ENCODE data around the gene TXNDC15.

The TXNDC15 gene, protein sequence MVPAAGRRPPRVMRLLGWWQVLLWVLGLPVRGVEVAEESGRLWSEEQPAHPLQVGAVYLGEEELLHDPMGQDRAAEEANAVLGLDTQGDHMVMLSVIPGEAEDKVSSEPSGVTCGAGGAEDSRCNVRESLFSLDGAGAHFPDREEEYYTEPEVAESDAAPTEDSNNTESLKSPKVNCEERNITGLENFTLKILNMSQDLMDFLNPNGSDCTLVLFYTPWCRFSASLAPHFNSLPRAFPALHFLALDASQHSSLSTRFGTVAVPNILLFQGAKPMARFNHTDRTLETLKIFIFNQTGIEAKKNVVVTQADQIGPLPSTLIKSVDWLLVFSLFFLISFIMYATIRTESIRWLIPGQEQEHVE

DNA sequence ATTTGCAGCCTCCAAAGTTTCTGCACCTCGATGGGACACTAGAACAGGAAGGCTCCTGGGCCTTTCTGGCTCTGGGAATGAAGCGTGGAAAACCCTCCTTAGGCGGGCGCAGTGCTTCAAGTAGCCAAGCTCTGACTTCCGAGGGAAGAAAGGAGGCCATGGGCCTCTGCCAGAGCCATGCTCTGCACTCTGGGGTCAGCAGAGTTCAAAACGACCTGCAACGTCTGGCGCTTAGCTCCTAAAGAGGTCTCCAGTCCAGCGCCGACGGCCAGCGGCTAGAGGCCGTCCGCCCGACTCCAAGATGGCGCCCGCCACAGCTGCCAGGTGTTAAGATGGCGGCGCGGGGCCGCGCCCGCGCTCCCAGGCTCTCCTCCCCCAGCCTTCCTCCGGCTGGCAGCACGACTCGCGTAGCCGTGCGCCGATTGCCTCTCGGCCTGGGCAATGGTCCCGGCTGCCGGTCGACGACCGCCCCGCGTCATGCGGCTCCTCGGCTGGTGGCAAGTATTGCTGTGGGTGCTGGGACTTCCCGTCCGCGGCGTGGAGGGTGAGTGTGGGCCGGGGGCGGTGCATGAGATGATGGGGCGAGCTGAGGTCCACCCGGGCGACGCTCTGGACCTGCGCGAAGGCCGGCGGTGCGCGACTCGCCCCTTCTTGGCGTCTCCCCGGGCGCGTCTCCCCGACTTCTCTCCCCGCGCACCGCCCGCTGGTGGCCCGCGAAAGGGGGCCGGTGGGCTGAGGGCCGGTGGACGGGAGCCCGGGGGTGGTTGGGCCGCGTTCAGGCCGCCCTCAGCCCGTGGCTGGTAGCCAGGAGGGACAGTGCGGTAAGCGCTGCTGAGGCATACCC is at the start of gene TXNDC15:
TXNDC15 (plus strand) TSS at position 385 of the 844 bp plus-strand sequence; CDS start at position 442, 57 bp downstream.
- DNase-seq (ENCODE audit: extremely low spot score), result peak; percentile 87
- CTCF ChIA-PET, result interaction anchor here (0.5 to 1.1 kb wide), 2 partner anchors 15 to 31 kb away, joined by 4 to 7 read pairs; partner anchors contain the start of gene PCBD2
- POLR2A ChIA-PET, result interaction anchor here (0.7 to 2.6 kb wide), 19 partner anchors 9 to 606 kb away, joined by 3 to 28 read pairs (median 5); partner anchors contain the start of genes C5orf24, CAMLG and PCBD2
- TF ChIP-seq ELF4 (IDR thresholded peaks at IDR 0.05), result peak; percentile 50
- TF ChIP-seq BHLHE40 (IDR thresholded peaks at IDR 0.05; ENCODE audit: borderline replicate concordance), result no peak
- TF ChIP-seq LEF1 (IDR thresholded peaks at IDR 0.05; ENCODE audit: borderline replicate concordance), result no peak
- TF ChIP-seq, protein P1, sequence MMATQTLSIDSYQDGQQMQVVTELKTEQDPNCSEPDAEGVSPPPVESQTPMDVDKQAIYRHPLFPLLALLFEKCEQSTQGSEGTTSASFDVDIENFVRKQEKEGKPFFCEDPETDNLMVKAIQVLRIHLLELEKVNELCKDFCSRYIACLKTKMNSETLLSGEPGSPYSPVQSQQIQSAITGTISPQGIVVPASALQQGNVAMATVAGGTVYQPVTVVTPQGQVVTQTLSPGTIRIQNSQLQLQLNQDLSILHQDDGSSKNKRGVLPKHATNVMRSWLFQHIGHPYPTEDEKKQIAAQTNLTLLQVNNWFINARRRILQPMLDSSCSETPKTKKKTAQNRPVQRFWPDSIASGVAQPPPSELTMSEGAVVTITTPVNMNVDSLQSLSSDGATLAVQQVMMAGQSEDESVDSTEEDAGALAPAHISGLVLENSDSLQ (IDR thresholded peaks at IDR 0.05), result no peak
- TF ChIP-seq NFRKB (IDR thresholded peaks at IDR 0.05), result peak; percentile 64
- TF ChIP-seq SUZ12 (IDR thresholded peaks at IDR 0.05), result no peak
- peak; percentile 65 for TF ChIP-seq L3MBTL2 (conservative IDR thresholded peaks at IDR 0.05)

GRCh38 chr5:134824681-134825080 is 49.5 kb upstream of the TXNDC15 start:
- TF ChIP-seq SUZ12 (IDR thresholded peaks at IDR 0.05), result no peak
- no peak for TF ChIP-seq BHLHE40 (IDR thresholded peaks at IDR 0.05; ENCODE audit: borderline replicate concordance)
- TF ChIP-seq ARNT (IDR thresholded peaks at IDR 0.05), result no peak
- TF ChIP-seq FOXK2 (IDR thresholded peaks at IDR 0.05), result no peak
- TF ChIP-seq FOXM1 (IDR thresholded peaks at IDR 0.05; ENCODE audit: borderline replicate concordance), result no peak
- no peak for TF ChIP-seq ZNF384 (IDR thresholded peaks at IDR 0.05)
- no peak for TF ChIP-seq CTBP1 (IDR thresholded peaks at IDR 0.05; ENCODE audit: borderline replicate concordance)
- no peak for TF ChIP-seq ELF4 (IDR thresholded peaks at IDR 0.05)
- TF ChIP-seq, protein P1 (IDR thresholded peaks at IDR 0.05), result no peak
- TF ChIP-seq LEF1 (IDR thresholded peaks at IDR 0.05; ENCODE audit: borderline replicate concordance), result no peak
- POLR2A ChIA-PET, result interaction anchor here (1.2 kb wide), 2 partner anchors 9 to 21 kb away, joined by 4 read pairs; partner anchors contain the start of gene C5orf24
- CTCF ChIA-PET, result interaction anchor here (1.1 kb wide), 1 partner anchor 18 kb away, joined by 3 read pairs; no protein-coding TSS in a partner anchor
- no peak for DNase-seq (ENCODE audit: extremely low spot score)

DNA sequence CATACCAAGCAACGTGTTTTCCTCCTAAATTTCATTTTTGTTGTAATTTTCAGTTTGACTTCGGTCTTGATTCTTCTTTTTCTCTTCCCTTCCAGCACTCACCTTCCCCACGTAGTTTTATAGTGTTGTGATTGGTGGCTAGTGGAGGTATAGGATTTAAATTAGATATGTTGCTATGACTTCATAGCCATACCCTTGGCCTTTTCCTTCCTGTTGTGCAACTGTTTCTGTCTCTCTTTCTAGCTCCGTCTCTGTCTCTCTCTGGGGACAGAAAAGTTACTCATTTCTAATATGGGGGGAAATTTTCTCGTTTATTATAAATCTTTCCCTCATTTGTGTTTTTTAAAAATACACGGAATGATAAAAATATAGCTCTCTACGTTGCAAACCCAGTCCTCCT is 49.0 kb upstream of the TXNDC15 start:
- no peak for TF ChIP-seq ZNF384 (IDR thresholded peaks at IDR 0.05)
- no peak for TF ChIP-seq BHLHE40 (IDR thresholded peaks at IDR 0.05; ENCODE audit: borderline replicate concordance)
- no peak for TF ChIP-seq FOXK2 (IDR thresholded peaks at IDR 0.05)
- no peak for TF ChIP-seq SUZ12 (IDR thresholded peaks at IDR 0.05)
- TF ChIP-seq, protein P1 (IDR thresholded peaks at IDR 0.05), result no peak
- TF ChIP-seq LEF1 (IDR thresholded peaks at IDR 0.05; ENCODE audit: borderline replicate concordance), result no peak
- no peak for TF ChIP-seq TARDBP (IDR thresholded peaks at IDR 0.05)
- no peak for TF ChIP-seq FOXA1 (IDR thresholded peaks at IDR 0.05)
- TF ChIP-seq L3MBTL2 (conservative IDR thresholded peaks at IDR 0.05), result no peak
- no peak for TF ChIP-seq NFRKB (IDR thresholded peaks at IDR 0.05)
- no peak for TF ChIP-seq ELF4 (IDR thresholded peaks at IDR 0.05)
- TF ChIP-seq ARNT (IDR thresholded peaks at IDR 0.05), result no peak
- no peak for TF ChIP-seq FOXM1 (IDR thresholded peaks at IDR 0.05; ENCODE audit: borderline replicate concordance)
- no peak for TF ChIP-seq HDGF (IDR thresholded peaks at IDR 0.05; ENCODE audit: borderline replicate concordance)
- no peak for TF ChIP-seq CTBP1 (IDR thresholded peaks at IDR 0.05; ENCODE audit: borderline replicate concordance)
- TF ChIP-seq SP1 (IDR thresholded peaks at IDR 0.05), result no peak
- DNase-seq (ENCODE audit: extremely low spot score), result no peak
- CTCF ChIA-PET, result no interaction called here
- POLR2A ChIA-PET, result interaction anchor here (1.2 kb wide), 2 partner anchors 10 to 20 kb away, joined by 4 read pairs; partner anchors contain the start of gene C5orf24

- DNase-seq (ENCODE audit: extremely low spot score), result no peak
- POLR2A ChIA-PET, result interaction anchor here (1.5 kb wide), 1 partner anchor 12 kb away, joined by 6 read pairs; the partner anchor contains the start of gene C5orf24
- TF ChIP-seq FOXA1 (IDR thresholded peaks at IDR 0.05) (no peak), BHLHE40 (IDR thresholded peaks at IDR 0.05; ENCODE audit: borderline replicate concordance) (no peak), CTBP1 (IDR thresholded peaks at IDR 0.05; ENCODE audit: borderline replicate concordance) (no peak), NFRKB (IDR thresholded peaks at IDR 0.05) (no peak), ZNF384 (IDR thresholded peaks at IDR 0.05) (no peak), LEF1 (IDR thresholded peaks at IDR 0.05; ENCODE audit: borderline replicate concordance) (no peak), FOXK2 (IDR thresholded peaks at IDR 0.05) (no peak), FOXM1 (IDR thresholded peaks at IDR 0.05; ENCODE audit: borderline replicate concordance) (no peak), SUZ12 (IDR thresholded peaks at IDR 0.05) (no peak), ELF4 (IDR thresholded peaks at IDR 0.05) (no peak), ARNT (IDR thresholded peaks at IDR 0.05) (no peak), HDGF (IDR thresholded peaks at IDR 0.05; ENCODE audit: borderline replicate concordance) (no peak), L3MBTL2 (conservative IDR thresholded peaks at IDR 0.05) (no peak), SP1 (IDR thresholded peaks at IDR 0.05) (no peak), TARDBP (IDR thresholded peaks at IDR 0.05) (no peak)
- TF ChIP-seq, protein P1 (IDR thresholded peaks at IDR 0.05), result no peak
- CTCF ChIA-PET, result no interaction called here
Observed at GRCh38 chr5:134833340-134834032, 40.7 kb upstream of the TXNDC15 start.
